ENCODE data around the gene TAAR1.

DNA sequence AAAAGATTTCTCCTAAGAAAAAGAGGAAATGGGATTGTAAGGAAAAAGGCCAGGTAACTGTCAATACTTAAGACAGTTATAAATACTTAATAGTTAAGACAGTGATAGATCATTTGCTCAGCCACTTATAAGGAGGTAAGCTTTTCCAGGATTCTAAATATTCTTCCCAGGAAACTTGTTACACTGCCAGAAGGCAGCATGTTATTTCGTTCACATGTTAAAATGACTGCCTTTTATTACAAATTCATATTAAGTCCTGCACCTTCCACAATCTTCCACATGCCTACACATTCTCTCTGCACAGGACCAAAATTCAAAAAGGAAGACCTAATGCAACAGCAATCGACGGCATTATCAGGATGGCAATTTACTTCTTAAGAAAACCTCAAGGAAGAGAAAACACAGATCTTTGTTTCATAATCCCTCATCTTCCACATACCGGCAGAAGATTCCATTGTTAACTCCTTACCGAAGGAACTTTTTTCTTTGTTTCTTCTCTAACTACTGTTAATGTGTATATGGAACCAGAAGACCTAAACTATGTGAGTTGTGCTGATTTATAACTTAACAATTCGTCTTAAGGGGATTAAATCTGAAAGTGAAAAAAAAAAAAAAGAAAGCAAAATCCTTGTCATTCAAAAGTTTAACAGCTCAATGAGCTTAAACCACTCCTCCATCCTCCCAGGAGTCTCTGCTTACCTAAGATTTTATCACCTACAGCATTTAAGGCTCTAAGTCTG lies 35.7 kb downstream of the TAAR1 start:
- TF ChIP-seq EP300 (IDR thresholded peaks at IDR 0.05; ENCODE audit: borderline replicate concordance in 1 of 2, control insufficient read depth in 1 of 2, low read depth in 2 of 2, low read length in 2 of 2) (no peak), NBN (IDR thresholded peaks at IDR 0.05) (no peak), MTA3 (IDR thresholded peaks at IDR 0.05; ENCODE audit: borderline replicate concordance, low read length) (no peak)
- TF ChIP-seq, protein P1, sequence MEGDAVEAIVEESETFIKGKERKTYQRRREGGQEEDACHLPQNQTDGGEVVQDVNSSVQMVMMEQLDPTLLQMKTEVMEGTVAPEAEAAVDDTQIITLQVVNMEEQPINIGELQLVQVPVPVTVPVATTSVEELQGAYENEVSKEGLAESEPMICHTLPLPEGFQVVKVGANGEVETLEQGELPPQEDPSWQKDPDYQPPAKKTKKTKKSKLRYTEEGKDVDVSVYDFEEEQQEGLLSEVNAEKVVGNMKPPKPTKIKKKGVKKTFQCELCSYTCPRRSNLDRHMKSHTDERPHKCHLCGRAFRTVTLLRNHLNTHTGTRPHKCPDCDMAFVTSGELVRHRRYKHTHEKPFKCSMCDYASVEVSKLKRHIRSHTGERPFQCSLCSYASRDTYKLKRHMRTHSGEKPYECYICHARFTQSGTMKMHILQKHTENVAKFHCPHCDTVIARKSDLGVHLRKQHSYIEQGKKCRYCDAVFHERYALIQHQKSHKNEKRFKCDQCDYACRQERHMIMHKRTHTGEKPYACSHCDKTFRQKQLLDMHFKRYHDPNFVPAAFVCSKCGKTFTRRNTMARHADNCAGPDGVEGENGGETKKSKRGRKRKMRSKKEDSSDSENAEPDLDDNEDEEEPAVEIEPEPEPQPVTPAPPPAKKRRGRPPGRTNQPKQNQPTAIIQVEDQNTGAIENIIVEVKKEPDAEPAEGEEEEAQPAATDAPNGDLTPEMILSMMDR (IDR thresholded peaks at IDR 0.05 in 2 of 3, conservative IDR thresholded peaks at IDR 0.05 in 1 of 3; ENCODE audit: control insufficient read depth in 2 of 3, extremely low read depth in 1 of 3, insufficient read depth in 1 of 3, low read depth in 3 of 3, low read length in 3 of 3): no peak
- TF ChIP-seq, protein P2, sequence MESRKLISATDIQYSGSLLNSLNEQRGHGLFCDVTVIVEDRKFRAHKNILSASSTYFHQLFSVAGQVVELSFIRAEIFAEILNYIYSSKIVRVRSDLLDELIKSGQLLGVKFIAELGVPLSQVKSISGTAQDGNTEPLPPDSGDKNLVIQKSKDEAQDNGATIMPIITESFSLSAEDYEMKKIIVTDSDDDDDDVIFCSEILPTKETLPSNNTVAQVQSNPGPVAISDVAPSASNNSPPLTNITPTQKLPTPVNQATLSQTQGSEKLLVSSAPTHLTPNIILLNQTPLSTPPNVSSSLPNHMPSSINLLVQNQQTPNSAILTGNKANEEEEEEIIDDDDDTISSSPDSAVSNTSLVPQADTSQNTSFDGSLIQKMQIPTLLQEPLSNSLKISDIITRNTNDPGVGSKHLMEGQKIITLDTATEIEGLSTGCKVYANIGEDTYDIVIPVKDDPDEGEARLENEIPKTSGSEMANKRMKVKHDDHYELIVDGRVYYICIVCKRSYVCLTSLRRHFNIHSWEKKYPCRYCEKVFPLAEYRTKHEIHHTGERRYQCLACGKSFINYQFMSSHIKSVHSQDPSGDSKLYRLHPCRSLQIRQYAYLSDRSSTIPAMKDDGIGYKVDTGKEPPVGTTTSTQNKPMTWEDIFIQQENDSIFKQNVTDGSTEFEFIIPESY (IDR thresholded peaks at IDR 0.05): no peak
- TF ChIP-seq, protein P3, sequence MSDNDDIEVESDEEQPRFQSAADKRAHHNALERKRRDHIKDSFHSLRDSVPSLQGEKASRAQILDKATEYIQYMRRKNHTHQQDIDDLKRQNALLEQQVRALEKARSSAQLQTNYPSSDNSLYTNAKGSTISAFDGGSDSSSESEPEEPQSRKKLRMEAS (IDR thresholded peaks at IDR 0.05; ENCODE audit: low read depth, low read length): no peak
